Stimulated activated CD4-positive, alpha-beta T cell treated with anti-CD3 and anti-CD28 coated beads, TNF-alpha, amount 100 ng/mL, for 1 hour (primary cell): Measurements from ENCODE around the gene P4HA2.

Experiments used
- DNase-seq, 3 donors: peaks; one replicate each; pipeline ENCODE4 v3.0.0-alpha.2; 2020; ENCODE audit warnings: low read depth in 3 of 3, low spot score in 1 of 3

P4HA2 gene

DNA sequence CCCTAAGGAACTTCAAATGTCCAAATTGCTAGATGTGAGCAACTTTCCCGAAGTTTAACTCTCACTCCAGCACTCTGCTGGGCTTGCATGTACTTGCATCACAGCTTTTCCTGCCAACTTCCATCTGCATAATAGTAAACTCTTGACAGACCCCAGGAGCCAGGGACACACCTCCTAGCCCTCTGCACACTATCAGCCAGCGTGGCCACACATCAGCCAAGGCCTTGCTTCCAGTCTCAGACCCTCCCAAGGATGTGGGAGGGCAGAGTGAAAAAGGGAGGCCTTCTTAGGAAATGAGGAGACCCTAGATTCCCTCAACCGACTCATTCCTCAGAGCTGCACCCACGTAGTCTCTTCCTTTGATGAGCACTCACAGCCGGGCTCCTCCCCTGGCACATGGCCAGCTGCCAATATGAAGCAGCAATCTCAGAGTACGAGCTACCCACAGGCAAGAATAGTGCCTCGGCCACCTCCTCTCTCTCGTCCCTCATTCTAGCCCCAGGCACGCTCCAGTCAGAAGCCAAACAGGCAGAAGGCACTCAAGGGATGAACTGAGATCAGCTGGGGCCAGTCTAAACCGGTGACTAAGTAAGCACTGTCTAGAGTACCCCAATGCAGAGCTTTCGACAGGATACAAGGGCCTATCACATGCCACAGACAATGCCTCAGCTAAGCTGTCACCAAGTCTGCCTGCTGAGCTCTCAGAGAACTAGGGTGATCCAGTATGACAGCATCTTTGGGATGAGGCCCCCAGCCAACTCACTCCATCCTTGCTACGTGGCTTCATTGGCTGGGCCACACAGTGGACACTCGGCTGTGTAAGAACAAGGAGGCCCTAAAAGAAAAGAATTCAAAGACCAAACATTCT, 2.3 kb downstream of the P4HA2 start:
- peak in 1 of 3 donors; percentile 9 for DNase-seq

DNA sequence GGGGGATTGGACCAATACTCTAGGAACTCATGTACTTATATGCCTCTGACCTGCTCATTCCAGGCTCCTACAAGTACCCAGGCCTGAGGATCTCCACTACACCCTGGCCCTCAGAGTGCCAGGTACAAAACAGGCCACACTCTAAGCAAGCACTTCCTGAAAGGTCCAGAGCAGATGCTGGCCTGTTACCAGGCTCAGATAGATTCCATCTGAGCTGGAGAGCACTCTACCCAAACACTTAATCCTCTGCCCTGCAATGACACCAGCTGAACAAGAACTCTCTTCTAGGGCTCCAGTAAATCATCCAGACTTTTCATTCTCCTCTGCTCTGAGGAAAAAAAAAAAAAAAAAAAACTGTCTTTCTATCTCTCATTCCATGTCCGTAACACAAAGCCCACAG, 2.9 kb downstream of the P4HA2 start:
- DNase-seq = no peak

DNA sequence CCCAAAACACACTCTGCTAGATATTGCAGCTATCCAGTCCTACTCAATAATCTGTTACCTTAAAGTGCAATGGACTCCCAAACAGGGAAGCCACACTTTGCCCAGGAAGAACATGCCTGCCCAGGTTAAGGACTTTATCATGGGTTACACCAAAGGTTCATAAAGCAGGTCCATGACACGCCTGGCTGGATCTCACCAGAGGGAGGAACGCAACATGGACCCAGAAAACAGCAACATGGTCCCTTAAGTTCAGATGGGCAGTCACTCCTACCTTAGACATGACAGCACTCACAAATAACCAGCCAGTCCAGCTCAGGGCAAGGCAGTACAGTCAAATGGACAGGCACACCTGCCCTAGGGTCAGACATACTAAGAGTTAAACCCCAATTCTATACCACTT, 3.8 kb downstream of the P4HA2 start:
- DNase-seq = no peak

DNA sequence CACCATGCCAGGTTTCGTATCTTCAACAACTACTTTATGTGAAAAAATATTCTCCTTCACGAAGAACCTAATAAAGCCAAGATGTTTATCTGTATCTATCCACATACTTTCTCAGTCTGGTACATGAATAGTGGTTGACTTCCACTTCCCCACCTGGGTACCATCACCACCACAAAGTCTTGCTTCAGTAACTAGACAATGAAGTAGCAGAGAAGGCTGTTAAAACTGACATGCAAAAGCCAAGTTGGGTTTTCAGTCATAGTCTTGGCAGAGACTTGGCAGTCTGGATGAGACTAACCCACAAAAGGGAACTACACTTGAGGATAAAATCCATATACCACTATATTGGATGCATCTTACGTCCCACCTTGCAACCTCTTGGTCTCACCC, 5.0 kb downstream of the P4HA2 start:
- no peak for DNase-seq

DNA sequence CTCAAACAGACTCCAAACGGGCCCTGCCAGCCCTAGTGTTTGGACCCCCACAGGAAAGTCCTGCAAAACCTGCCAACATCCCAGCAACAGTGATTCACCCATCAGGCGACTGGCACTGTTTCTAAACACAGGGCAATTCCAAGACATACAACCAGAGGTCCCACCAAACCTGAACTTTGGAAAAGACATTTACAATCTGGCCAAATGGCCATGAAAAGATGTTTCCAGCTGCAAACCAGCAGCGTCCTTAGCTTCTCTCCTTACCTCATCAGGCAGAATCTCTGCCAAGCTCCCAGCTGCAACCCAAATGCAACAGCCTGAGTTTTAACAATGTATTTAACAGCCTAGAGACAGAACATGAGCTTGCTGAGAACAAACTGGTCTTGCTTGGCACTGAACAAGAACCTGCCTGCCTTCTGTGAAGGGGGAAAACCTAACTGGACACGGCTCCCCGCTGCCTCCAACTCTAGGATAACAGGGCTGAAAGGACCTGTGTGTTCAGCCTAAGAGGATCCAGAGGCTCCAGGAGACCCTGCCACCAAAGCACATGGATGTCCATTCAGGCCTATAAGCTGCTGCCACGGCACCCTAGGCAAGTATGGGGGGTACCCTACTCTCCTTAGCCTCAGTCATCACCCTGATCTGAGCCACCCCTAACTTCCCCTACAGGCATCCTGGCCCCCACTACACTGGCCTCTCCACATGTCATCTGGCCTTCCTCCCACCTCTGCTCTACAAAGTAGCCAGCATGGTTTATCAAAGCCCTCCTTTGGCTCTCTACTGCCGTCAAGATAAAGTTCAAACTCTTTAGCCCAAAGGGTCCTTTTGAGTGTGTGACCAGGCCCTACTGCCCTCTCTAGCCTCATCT, 5.6 kb downstream of the P4HA2 start:
- DNase-seq = no peak

DNA sequence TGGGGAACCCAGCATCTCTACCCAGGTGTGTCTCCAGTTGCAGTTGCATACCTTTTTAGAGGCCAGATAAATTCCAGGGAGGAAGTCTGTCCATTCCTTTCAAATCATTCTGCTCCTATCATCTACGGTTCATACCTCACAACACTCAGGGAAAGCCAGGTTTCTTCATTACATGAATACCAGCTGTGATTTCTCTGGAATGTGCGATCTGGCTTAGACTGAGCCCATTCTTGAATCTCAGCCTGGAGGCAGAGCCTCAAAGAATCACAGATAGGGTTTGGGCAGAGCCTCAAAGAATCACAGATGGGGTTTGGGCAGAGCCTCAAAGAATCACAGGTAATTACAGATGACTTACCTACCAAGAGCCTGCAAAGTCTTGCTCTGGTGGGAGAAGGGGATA, 7.2 kb downstream of the P4HA2 start:
- DNase-seq = no peak

DNA sequence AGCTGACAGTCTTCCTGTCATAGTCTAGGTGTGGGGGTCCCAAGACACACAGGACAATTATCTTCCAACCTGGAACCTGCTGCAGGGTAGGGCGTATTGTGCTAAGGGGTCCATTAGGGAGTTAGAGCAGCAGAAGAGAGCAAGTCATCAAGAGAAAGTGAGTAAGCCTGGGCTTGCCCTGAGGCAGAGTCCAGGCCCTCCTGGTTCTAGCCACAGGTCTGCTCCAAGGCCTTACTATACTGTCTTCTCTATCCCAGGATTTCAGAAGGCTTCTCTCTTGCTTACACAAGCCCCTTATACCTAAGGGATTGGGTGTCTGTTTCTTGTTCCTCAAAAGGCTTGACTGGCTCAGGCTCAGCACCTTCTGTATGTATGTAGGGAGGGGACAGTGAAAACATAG, 7.7 kb downstream of the P4HA2 start:
- DNase-seq = no peak

DNA sequence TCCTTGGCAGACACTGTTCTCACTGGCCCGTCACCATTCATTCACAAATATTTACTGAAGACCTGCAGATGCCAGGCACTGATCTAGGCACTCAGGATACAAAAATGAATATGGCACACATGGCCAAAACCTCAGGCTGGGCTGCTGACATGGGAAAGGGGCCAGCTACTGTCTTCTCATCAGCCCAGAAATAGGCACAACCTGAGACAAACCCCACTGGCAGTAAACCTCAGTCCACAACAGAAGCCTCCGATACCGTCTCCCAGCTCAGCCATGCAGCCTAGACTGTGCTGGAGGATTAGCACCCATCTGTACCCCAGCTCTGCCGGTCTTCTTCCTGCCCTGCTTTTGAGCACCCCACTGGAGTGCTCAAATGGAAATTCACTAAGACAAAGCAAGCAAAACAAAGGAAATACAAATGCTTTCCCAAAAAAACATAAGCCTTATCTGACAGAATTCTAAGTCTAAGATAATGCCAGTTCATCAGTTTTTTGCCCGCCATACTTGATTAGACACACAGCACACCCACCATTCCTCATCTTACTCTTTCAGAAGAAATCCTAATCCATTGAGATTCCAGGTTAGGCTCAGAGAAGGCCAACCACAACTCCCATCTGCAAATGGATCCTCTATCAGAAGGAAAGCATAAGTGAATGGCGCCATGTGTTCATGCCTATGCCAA, 8.2 kb downstream of the P4HA2 start:
- DNase-seq = no peak

DNA sequence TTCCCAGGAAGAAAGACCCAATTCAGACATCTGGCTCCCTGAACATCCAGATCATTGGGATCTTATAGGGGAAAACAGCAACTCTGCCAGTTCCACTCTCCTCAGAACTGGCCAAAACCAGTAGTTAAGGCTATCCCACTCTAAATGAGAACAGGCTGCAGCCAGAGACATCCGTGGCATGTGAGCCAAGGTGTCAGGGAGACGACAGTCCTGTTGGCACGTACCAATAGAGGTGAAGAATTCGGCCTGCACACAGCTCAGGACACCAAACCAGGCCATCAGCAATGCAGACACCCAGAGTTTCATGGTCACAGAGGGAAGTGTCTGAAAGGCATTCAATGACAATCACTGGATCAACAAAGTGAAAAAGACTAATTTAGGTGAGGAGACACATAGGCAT, 9.3 kb downstream of the P4HA2 start:
- DNase-seq = no peak

DNA sequence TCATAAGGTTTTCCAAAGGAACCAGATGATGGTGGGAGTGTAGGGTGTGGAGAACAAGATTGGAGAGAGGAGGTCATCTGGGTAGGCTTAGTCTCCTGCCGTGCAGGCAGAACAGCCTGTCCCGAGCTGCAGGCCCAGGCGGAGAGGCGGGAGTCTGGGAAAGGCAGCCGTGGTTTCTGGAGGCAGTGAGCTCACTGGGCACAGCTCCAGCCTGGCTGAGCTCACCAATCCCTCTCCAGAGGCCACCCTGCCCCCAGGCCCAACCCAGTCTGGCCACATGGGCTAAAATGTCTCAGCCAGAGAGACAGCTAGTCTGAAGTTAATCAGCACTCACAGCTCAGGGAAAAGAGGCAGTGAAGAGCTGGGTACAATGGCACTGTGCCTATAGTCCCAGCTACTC, 12.3 kb downstream of the P4HA2 start:
- DNase-seq = no peak

DNA sequence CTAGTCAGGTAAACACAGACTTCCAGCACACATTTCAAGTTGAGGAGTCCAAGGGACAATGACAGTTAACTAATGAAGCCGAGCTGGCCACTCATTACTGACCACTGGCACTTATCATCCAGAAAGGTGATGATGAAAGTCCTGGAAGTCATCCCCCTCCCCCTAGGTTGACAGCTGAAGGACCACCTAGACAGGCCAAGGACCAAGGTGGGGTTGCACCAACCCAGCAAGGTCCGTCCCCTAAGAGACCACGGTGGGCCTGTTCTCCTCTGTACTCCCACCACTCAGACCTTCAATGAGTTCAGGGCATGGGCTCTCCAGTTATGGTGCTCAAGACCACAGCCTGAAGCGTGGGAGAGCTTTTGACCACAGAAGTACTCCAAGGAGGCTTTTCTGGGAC, 13.2 kb downstream of the P4HA2 start:
- DNase-seq = no peak

DNA sequence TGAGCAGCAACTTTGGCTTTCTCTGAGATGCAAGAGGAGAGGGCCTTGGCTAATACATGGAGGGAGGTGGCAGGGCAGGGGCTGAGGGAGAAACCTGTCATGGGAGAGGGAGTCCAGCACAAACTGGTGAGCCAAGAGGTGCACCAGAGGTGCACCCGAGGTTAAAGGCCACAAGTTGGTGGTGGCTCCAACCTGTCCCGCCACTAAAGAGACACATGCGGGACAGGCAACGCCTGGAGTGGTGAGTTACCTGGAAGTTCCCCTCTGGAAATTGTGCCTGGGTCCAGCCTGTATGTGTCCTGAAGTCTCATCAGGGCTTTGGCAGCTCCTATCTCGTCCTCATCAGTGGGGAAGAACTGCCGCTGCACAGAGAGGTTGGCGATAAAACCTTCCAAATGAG, 14.0 kb downstream of the P4HA2 start:
- DNase-seq = no peak

DNA sequence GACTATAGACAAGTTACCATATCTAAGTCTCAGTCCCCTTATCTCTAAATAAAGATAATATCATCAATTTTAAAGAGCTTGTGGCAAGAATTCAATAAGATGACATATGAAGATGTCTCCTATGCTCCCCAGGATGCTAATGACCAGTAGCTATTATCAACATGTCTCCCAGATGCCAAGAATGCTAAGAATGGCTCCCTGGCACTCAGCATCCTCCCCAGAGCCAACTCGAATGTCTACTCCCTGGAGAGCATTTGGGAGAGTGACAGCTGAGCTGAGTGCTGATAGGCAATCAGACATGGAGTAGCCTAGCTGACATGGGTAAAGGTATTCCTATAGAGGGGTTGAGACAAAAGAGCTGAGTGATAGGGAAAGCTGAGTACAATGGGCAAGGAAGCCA, 15.9 kb downstream of the P4HA2 start:
- no peak for DNase-seq

DNA sequence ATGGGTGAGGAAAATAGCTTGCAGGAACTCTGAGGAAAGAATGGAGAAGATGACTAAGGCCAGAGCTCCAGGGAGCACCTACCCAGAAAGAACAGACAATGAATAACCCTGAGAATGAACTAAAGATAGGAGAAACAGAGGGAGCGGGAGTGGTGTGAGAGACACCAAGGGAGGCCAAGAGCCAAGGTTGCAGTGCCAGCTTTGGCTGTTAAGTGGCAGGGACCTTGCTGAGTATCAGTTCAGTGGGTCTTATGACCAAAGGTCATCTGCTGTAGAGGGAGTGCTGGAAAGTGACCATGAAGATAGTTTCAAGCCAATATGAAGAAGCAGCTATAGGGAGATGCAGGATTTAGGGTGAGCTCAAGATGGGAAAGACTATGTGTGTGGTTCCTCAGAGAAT, 16.7 kb downstream of the P4HA2 start:
- DNase-seq = no peak

DNA sequence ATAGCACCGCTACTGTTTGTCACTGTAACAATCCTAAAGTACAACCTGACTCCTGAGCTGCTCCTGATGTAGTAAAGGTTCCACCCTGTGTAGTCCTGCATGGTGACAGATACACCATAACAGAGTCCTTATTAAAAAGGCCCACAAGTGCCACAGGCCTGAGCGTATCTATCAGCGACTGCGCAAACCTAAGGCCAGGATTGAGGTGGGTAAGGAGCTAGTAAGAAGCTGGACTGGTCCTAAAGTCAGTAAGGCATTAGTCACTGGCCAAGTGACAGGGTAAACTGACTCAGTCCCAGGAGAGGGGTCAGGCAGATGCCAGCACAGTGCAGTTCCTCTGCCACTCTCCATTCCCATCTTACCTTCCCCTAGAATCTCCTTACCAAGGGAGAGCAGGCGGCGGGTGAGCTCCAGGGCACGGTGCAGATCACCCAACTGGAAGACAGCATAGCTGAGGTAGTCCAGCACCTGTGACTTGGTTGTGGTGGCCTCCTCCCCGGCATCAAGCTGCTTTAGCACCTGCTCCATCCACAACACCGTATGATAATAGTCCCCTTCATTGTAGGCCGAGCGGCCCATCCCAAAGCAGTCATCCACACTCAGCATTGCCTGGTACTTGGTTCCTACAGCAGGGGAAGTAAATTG, 17.6 kb downstream of the P4HA2 start:
- no peak for DNase-seq

DNA sequence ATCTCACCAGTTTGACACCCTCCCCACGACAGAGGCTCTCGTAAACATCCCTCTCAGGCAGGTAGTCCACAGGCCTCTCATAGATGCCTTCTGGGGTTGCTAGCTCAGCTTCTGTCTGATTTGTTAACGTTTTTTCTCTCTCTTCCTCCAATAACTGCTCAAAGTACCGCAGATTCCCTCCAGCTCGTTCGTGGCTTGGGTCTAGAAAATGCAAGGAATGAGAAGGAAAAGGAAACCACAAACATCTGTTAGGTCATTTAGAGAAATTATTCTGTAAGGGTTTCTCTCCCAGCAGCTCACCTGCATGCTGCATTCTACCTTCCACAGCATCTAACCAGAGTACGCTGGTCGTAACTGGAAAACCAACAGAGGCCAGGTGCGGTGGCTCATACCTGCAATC, 18.5 kb downstream of the P4HA2 start:
- DNase-seq = no peak

DNA sequence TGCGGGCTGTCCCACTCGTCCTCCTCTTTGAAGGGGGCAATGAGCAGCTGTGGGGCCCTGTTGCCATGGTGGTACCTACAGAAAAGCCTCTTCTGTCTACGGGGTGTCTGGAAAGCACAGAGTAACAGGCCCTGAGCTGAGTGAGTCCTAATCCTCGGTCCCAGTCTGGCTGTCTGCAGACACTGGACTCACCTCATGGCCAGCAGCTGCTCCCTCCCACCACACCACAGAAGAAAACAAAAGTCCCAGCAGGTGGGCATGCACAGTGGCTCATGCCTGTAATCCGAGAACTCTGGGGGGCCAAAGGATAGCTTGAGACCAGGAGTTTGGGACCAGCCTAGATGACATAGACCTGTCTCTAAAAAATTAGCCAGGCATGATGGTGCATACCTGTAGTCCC, 19.9 kb downstream of the P4HA2 start:
- DNase-seq = no peak

DNA sequence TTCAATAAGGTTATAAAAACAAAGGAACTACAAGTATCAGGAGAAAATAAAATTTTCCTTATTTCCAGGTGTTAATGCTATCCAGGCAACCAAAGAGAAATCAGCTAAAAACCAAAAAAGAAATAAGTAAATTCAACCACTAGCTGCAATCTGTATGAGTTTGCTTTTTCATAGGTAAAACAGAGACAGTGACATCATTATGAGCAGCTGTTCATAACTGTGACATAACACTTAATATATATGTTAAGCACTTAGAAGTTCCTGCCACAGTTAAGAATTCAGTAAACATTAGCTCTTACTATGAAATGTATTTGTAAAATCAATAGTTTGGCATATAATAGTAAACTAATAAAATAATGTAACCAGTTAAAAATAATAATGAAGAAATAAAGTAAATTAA, 20.9 kb downstream of the P4HA2 start:
- DNase-seq = no peak

DNA sequence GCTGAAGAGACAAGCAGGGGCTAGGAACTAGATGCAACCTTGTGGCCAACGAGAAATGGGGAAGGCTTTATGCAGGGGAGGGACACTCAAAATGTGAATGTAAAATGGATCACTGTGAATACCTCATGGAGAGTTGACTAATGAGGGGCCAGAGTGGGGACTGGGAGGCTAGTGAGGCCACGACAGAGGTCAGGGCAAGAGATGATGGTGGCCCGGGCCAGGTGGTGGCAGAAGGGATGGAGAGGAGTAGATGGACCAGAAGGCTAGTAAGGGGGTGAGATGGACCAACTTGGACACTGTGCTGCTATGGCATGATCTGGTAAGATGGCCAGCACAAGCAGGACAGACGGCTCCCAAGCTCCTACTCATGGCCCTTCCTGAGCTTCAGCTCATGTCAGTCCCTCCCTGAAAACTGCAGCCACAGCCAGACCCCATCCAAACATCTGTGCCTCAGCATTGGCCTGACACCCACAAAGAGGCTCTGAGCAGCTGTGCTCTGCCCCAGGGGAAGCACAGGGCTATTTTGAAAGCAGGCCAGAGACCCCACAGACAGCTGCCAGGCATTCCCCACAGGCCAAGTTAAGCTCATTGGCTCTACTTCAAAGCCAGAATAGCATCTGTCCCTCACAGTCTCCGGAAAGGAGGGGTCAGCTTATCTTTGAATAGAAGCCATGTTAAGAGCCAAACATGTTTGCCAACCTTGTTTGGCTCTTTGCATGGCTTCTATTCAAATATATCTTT, 22.1 kb downstream of the P4HA2 start:
- no peak for DNase-seq

DNA sequence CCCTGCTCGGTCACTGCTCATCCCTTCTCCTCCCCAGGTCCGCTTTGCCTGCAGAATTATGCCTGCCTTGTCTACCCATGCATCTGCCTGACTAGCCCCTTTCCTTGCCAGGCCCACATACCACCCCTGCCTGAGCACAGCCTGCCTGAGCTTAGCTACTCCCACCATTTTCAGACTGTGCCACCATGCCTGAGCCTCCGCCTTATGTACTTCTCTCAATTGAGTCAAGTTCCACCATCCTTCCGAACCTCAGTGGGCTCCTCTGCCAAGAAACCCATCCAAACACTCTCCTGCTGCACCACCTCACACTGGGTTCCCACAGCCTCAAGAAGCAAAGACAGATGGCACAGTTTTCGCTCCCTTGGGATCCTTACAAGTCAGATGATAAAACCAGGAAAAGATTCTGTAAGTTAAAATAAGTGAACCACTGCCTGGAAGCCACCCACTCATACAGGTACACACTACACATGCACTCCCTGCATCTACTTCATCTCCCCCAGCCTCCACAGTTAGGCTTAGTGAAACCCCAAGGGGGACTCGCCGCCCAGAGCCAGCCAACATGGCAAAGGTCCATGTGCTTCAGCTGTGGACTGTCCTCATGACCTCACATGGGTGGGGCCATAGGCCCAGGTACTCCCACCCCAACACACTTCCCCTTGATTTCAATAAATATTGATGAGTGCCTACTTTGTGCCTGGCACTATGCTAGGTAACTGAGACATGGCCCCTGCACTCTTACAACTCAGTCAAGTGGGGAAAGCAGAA, 23.1 kb downstream of the P4HA2 start:
- no peak for DNase-seq
